ENCODE data around the gene SMG5.

SMG5 gene

DNA sequence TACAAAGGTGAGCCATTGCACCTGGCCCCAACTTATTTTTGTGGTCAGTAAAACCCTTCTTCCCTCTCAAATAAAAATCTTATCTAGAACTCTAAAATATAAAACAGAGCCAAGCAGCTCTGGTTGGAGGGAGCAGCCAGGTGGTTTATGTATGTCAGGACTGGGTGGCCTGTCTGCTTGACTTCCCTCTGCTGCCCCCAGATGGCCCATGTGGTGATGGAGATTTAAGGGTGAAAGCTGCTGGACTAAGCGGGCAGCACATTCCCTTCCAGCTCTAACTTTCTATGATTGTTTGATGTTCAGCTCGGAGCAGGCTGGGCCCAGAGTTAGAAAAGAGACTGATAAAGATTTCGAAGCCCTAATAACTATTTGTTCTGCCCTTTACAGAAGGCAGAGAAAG, 22.8 kb downstream of the SMG5 start:
- no peak overlapping the region for H2AK5ac ChIP-seq (ENCODE audit: low read depth, low read length)
- no peak overlapping the region for H2BK5ac ChIP-seq (ENCODE audit: low read length)
- no peaks in the 10 kb centered on the region for H3K9me3 ChIP-seq (replicated peaks in 1 of 2; ENCODE audit: control insufficient read depth in 2 of 2, insufficient read depth in 1 of 2, low read depth in 1 of 2, low read length in 2 of 2)
- no peak overlapping the region for H3K27ac ChIP-seq (replicated peaks; ENCODE audit: low read length)
- no peak overlapping the region for H3K14ac ChIP-seq (ENCODE audit: low read length)
- H3K18ac ChIP-seq (ENCODE audit: low read length): no peak overlapping the region
- WGBS, 2 donors (ENCODE audit: extremely low coverage in 2 of 2, insufficient read length in 2 of 2, insufficient replicate concordance in 1 of 2): no CpG with 5 or more reads among the region's 3 CpGs
- H4K91ac ChIP-seq (ENCODE audit: low read depth, low read length, poor library complexity): no peak overlapping the region
- no peak overlapping the region for H2BK120ac ChIP-seq (ENCODE audit: low read depth, low read length)
- H2BK12ac ChIP-seq (ENCODE audit: low read length): no peak overlapping the region
- H3K79me1 ChIP-seq (ENCODE audit: low read depth, low read length): peaks cover 3% of the 10 kb centered on the region
- no peak overlapping the region for H3K23ac ChIP-seq (ENCODE audit: low read depth, low read length, poor library complexity)
- H2AFZ ChIP-seq (ENCODE audit: low read length): no peak overlapping the region
- H3K4me1 ChIP-seq (ENCODE audit: control insufficient read depth in 2 of 2, insufficient read depth in 1 of 2, low read depth in 1 of 2, low read length in 2 of 2): no peaks in the 10 kb centered on the region
- no peak overlapping the region for H3K4me3 ChIP-seq (ENCODE audit: low read length in 2 of 2)
- H3K27me3 ChIP-seq (ENCODE audit: control insufficient read depth in 3 of 3, insufficient read depth in 3 of 3, low read depth in 1 of 3, low read length in 3 of 3): peaks cover 0 to 2% (median 0%) of the 10 kb centered on the region in 3 experiments
- no peak overlapping the region for H2BK15ac ChIP-seq (ENCODE audit: low read length)
- H3K9ac ChIP-seq (ENCODE audit: low read depth, low read length, poor library complexity): no peak overlapping the region
- peaks cover 55 to 88% of the 10 kb centered on the region in 2 donors for H3K36me3 ChIP-seq (replicated peaks in 1 of 2; ENCODE audit: control insufficient read depth in 2 of 2, insufficient read depth in 2 of 2, low read length in 2 of 2)
- no peak overlapping the region for H3K4ac ChIP-seq (ENCODE audit: low read length)
- no peak overlapping the region for H4K8ac ChIP-seq (ENCODE audit: low read depth, low read length)
- H3K4me2 ChIP-seq (ENCODE audit: insufficient read depth, low read length, poor library complexity, severe bottlenecking): no peak overlapping the region
- no peak for DNase-seq (ENCODE audit: low spot score)

DNA sequence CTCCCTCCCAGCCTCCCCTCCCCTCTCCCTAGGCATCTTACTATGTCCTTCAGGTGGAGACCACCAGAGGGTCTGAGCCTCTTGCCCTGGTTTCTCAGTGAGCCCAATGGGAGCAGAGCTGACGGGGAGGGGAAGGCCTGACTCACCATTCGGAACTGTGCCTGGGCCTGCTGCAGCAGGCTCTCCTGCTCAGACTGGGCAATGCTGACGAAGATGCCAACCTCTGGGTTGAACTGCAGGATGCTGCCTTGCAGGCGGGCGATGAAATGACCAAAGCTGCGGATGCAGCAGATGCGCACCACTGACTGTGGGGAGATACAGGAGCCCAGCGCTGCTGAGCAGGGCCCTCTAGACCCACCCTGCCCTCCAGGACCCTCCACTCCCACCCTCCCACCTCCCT, 23.8 kb downstream of the SMG5 start:
- DNase-seq (ENCODE audit: low spot score): no peak
- H3K79me1 ChIP-seq (ENCODE audit: low read depth, low read length): peaks cover 3% of the 10 kb centered on the region
- H2AK5ac ChIP-seq (ENCODE audit: low read depth, low read length): no peak overlapping the region
- H2BK12ac ChIP-seq (ENCODE audit: low read length): no peak overlapping the region
- H2BK5ac ChIP-seq (ENCODE audit: low read length): no peak overlapping the region
- H3K9ac ChIP-seq (ENCODE audit: low read depth, low read length, poor library complexity): no peak overlapping the region
- no peak overlapping the region for H2BK15ac ChIP-seq (ENCODE audit: low read length)
- H3K4ac ChIP-seq (ENCODE audit: low read length): no peak overlapping the region
- H3K27me3 ChIP-seq (ENCODE audit: control insufficient read depth in 3 of 3, insufficient read depth in 3 of 3, low read depth in 1 of 3, low read length in 3 of 3): peaks cover 0 to 2% (median 0%) of the 10 kb centered on the region in 3 experiments
- H3K4me2 ChIP-seq (ENCODE audit: insufficient read depth, low read length, poor library complexity, severe bottlenecking): no peak overlapping the region
- no peaks in the 10 kb centered on the region for H3K4me1 ChIP-seq (ENCODE audit: control insufficient read depth in 2 of 2, insufficient read depth in 1 of 2, low read depth in 1 of 2, low read length in 2 of 2)
- no peaks in the 10 kb centered on the region for H3K9me3 ChIP-seq (replicated peaks in 1 of 2; ENCODE audit: control insufficient read depth in 2 of 2, insufficient read depth in 1 of 2, low read depth in 1 of 2, low read length in 2 of 2)
- no CpG with 5 or more reads among the region's 8 CpGs for WGBS, 2 donors (ENCODE audit: extremely low coverage in 2 of 2, insufficient read length in 2 of 2, insufficient replicate concordance in 1 of 2)
- H2BK120ac ChIP-seq (ENCODE audit: low read depth, low read length): no peak overlapping the region
- H3K14ac ChIP-seq (ENCODE audit: low read length): no peak overlapping the region
- H3K27ac ChIP-seq (replicated peaks; ENCODE audit: low read length): no peak overlapping the region
- no peak overlapping the region for H4K8ac ChIP-seq (ENCODE audit: low read depth, low read length)
- H3K23ac ChIP-seq (ENCODE audit: low read depth, low read length, poor library complexity): no peak overlapping the region
- H4K91ac ChIP-seq (ENCODE audit: low read depth, low read length, poor library complexity): no peak overlapping the region
- no peak overlapping the region for H2AFZ ChIP-seq (ENCODE audit: low read length)
- H3K4me3 ChIP-seq (ENCODE audit: low read length in 2 of 2): no peak overlapping the region
- H3K18ac ChIP-seq (ENCODE audit: low read length): no peak overlapping the region
- peaks cover 55 to 88% of the 10 kb centered on the region in 2 donors for H3K36me3 ChIP-seq (replicated peaks in 1 of 2; ENCODE audit: control insufficient read depth in 2 of 2, insufficient read depth in 2 of 2, low read length in 2 of 2)

DNA sequence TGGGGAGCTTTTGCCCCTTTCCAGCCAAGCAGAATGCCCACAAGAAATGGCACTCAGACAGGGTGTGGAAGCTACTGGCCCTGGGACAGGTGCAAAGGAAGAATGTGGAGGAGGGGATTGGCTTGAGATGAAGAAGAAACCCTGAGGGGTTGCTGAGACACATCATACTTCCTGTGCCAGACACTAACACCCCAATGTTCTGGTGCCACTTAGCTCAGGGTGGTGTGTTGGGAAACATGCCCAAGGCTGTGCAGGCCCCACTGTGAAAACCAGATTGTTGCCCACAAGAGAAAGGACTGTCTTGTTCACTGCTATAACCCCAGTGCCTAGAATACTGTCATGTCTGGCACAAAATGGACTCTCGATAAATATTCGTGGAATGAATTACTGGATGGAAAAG, 24.9 kb downstream of the SMG5 start:
- H3K79me1 ChIP-seq (ENCODE audit: low read depth, low read length): peaks cover 2% of the 10 kb centered on the region
- no peak overlapping the region for H2AFZ ChIP-seq (ENCODE audit: low read length)
- H3K27me3 ChIP-seq (ENCODE audit: control insufficient read depth in 3 of 3, insufficient read depth in 3 of 3, low read depth in 1 of 3, low read length in 3 of 3): peaks cover 0 to 2% (median 0%) of the 10 kb centered on the region in 3 experiments
- H3K9me3 ChIP-seq (replicated peaks in 1 of 2; ENCODE audit: control insufficient read depth in 2 of 2, insufficient read depth in 1 of 2, low read depth in 1 of 2, low read length in 2 of 2): no peaks in the 10 kb centered on the region
- no peak overlapping the region for H4K8ac ChIP-seq (ENCODE audit: low read depth, low read length)
- no peak overlapping the region for H2AK5ac ChIP-seq (ENCODE audit: low read depth, low read length)
- H3K14ac ChIP-seq (ENCODE audit: low read length): no peak overlapping the region
- H2BK15ac ChIP-seq (ENCODE audit: low read length): no peak overlapping the region
- no peak overlapping the region for H3K9ac ChIP-seq (ENCODE audit: low read depth, low read length, poor library complexity)
- H3K4ac ChIP-seq (ENCODE audit: low read length): no peak overlapping the region
- H4K91ac ChIP-seq (ENCODE audit: low read depth, low read length, poor library complexity): no peak overlapping the region
- no CpG with 5 or more reads among the region's 2 CpGs for WGBS, 2 donors (ENCODE audit: extremely low coverage in 2 of 2, insufficient read length in 2 of 2, insufficient replicate concordance in 1 of 2)
- H2BK5ac ChIP-seq (ENCODE audit: low read length): no peak overlapping the region
- H3K27ac ChIP-seq (replicated peaks; ENCODE audit: low read length): no peak overlapping the region
- no peak overlapping the region for H3K23ac ChIP-seq (ENCODE audit: low read depth, low read length, poor library complexity)
- no peak overlapping the region for H2BK12ac ChIP-seq (ENCODE audit: low read length)
- no peak overlapping the region for H3K18ac ChIP-seq (ENCODE audit: low read length)
- peaks cover 58 to 88% of the 10 kb centered on the region in 2 donors for H3K36me3 ChIP-seq (replicated peaks in 1 of 2; ENCODE audit: control insufficient read depth in 2 of 2, insufficient read depth in 2 of 2, low read length in 2 of 2)
- no peak for DNase-seq (ENCODE audit: low spot score)
- H2BK120ac ChIP-seq (ENCODE audit: low read depth, low read length): no peak overlapping the region
- H3K4me3 ChIP-seq (ENCODE audit: low read length in 2 of 2): no peak overlapping the region
- H3K4me2 ChIP-seq (ENCODE audit: insufficient read depth, low read length, poor library complexity, severe bottlenecking): no peak overlapping the region
- H3K4me1 ChIP-seq (ENCODE audit: control insufficient read depth in 2 of 2, insufficient read depth in 1 of 2, low read depth in 1 of 2, low read length in 2 of 2): no peaks in the 10 kb centered on the region

GRCh38 chr1:156253634-156254033, 29.0 kb downstream of the SMG5 start:
- no peak overlapping the region for H3K4me3 ChIP-seq (ENCODE audit: low read length in 2 of 2)
- H3K27me3 ChIP-seq (ENCODE audit: control insufficient read depth in 3 of 3, insufficient read depth in 3 of 3, low read depth in 1 of 3, low read length in 3 of 3): no peaks in the 10 kb centered on the region
- no peak overlapping the region for H2BK15ac ChIP-seq (ENCODE audit: low read length)
- no peaks in the 10 kb centered on the region for H3K9me3 ChIP-seq (replicated peaks in 1 of 2; ENCODE audit: control insufficient read depth in 2 of 2, insufficient read depth in 1 of 2, low read depth in 1 of 2, low read length in 2 of 2)
- no peak overlapping the region for H3K23ac ChIP-seq (ENCODE audit: low read depth, low read length, poor library complexity)
- no peak overlapping the region for H2AK5ac ChIP-seq (ENCODE audit: low read depth, low read length)
- no peak overlapping the region for H2BK120ac ChIP-seq (ENCODE audit: low read depth, low read length)
- peaks cover 60 to 91% of the 10 kb centered on the region in 2 donors for H3K36me3 ChIP-seq (replicated peaks in 1 of 2; ENCODE audit: control insufficient read depth in 2 of 2, insufficient read depth in 2 of 2, low read length in 2 of 2)
- H2AFZ ChIP-seq (ENCODE audit: low read length): no peak overlapping the region
- no peak overlapping the region for H3K14ac ChIP-seq (ENCODE audit: low read length)
- no peak overlapping the region for H4K91ac ChIP-seq (ENCODE audit: low read depth, low read length, poor library complexity)
- DNase-seq (ENCODE audit: low spot score): no peak
- H2BK5ac ChIP-seq (ENCODE audit: low read length): no peak overlapping the region
- no peak overlapping the region for H3K18ac ChIP-seq (ENCODE audit: low read length)
- no peak overlapping the region for H3K4ac ChIP-seq (ENCODE audit: low read length)
- no peaks in the 10 kb centered on the region for H3K4me1 ChIP-seq (ENCODE audit: control insufficient read depth in 2 of 2, insufficient read depth in 1 of 2, low read depth in 1 of 2, low read length in 2 of 2)
- no CpG with 5 or more reads among the region's 3 CpGs for WGBS, 2 donors (ENCODE audit: extremely low coverage in 2 of 2, insufficient read length in 2 of 2, insufficient replicate concordance in 1 of 2)
- H3K79me1 ChIP-seq (ENCODE audit: low read depth, low read length): no peaks in the 10 kb centered on the region
- H2BK12ac ChIP-seq (ENCODE audit: low read length): no peak overlapping the region
- H3K27ac ChIP-seq (replicated peaks; ENCODE audit: low read length): no peak overlapping the region
- H4K8ac ChIP-seq (ENCODE audit: low read depth, low read length): no peak overlapping the region
- H3K9ac ChIP-seq (ENCODE audit: low read depth, low read length, poor library complexity): peak overlapping the region; percentile 22
- H3K4me2 ChIP-seq (ENCODE audit: insufficient read depth, low read length, poor library complexity, severe bottlenecking): no peak overlapping the region

Data from neuronal stem cell (in vitro differentiated cells).